ENCODE measurements around the gene FLG2.

- TF ChIP-seq CTCF (IDR thresholded peaks at IDR 0.05 in 2 of 3, conservative IDR thresholded peaks at IDR 0.05 in 1 of 3; ENCODE audit: control insufficient read depth in 2 of 3, extremely low read depth in 1 of 3, insufficient read depth in 1 of 3, low read depth in 3 of 3, low read length in 3 of 3) = peak; percentile 38 to 53 (median 51); a peak in 5 of 6 replicates
- TF ChIP-seq NBN (IDR thresholded peaks at IDR 0.05) = no peak
- no peak for TF ChIP-seq FOXM1 (IDR thresholded peaks at IDR 0.05; ENCODE audit: low read depth, low read length)
- no peak for TF ChIP-seq CEBPB (IDR thresholded peaks at IDR 0.05; ENCODE audit: borderline replicate concordance in 1 of 2, low read depth in 2 of 2, low read length in 2 of 2)
Observed at GRCh38 chr1:152398812-152399698, 39.2 kb upstream of the FLG2 start.
